ENCODE data around the gene KRT13. TPM values are rescaled to one million over a fixed set of nuclear protein-coding genes. Genes with fewer than 3 reads are reported as not detected.

The KRT13 gene
- polyA plus RNA-seq (2011; rRNA removed) (0.05 TPM in 1 of 2 replicates, not detected in the other), polyA minus RNA-seq (2011; rRNA and poly(A)+ RNA removed) (not detected in 2 replicates)

DNA sequence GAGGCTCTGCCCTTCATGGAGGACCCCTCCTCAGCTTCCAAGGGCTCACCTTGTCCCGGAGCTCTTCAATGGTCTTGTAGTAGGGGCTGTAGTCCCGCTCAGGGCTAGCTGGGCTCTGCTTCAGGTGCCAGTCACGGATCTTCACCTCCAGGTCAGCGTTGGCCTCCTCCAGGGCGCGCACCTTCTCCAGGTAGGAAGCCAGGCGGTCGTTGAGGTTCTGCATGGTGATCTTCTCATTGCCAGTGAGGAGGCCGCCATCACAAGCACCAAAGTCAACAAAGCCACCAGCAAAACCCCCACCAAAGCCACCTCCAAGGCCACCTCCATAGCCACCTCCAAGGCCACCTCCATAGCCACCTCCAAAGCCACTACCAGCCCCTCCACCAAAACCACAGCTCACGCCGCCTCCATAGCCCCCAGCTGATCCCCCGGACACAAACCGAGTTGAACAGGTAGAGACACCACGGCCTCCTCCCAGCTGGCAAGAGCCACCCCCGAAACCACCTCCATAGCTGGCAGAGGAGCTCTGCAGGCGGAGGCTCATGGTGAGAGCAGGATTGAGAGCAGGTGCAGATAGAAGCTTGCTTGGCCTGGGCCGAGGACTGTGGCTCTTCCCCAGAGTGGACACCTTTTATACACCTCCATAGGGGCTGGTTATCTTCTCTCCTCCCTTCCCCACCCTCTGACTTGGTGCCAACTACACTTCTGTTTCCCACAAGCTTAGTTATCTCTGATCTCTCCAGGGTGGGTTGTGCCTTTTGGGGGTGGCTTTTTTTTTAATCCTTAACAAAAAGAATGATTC lies at the start of gene KRT13:
TSS of gene KRT13 (minus strand) at position 606 of the 802 bp plus-strand sequence. CDS start at position 544, 62 bp downstream.
- no peak for TF ChIP-seq CTCF (IDR thresholded peaks at IDR 0.05; ENCODE audit: low read depth, low read length)
- ChIA-PET POLR2A (no interaction called here), CTCF (interaction anchor here (0.9 to 3.4 kb wide), 2 partner anchors 9 to 44 kb away, joined by 4 to 12 read pairs; no protein-coding TSS in a partner anchor)
- no peak within 1 kb of the TSS for H3K27ac ChIP-seq (ENCODE audit: low read depth, low read length)
- no peak within 1 kb of the TSS for H3K4me3 ChIP-seq (ENCODE audit: low read depth, low read length)
- no peak for DNase-seq (ENCODE audit: low read depth, low spot score)
- peaks cover 2% of the 10 kb centered on the region for H3K27me3 ChIP-seq (ENCODE audit: control insufficient read depth, insufficient read depth, low read length)
- no peaks in the 10 kb centered on the region for H3K9me3 ChIP-seq (ENCODE audit: control insufficient read depth, insufficient read depth, low read length)

- Histone ChIP-seq H3K27me3 (ENCODE audit: control insufficient read depth, insufficient read depth, low read length) (peaks cover 19% of the 10 kb centered on the region), H3K27ac (ENCODE audit: low read depth, low read length) (no peak overlapping the region), H3K9me3 (ENCODE audit: control insufficient read depth, insufficient read depth, low read length) (no peaks in the 10 kb centered on the region), H3K4me3 (ENCODE audit: low read depth, low read length) (no peak overlapping the region)
- no peak for DNase-seq (ENCODE audit: low read depth, low spot score)
- ChIA-PET POLR2A (no interaction called here), CTCF (interaction anchor here (1.2 to 9.3 kb wide), 3 partner anchors 19 to 110 kb away, joined by 3 to 251 read pairs (median 230); no protein-coding TSS in a partner anchor)
- TF ChIP-seq CTCF (IDR thresholded peaks at IDR 0.05; ENCODE audit: low read depth, low read length) = no peak
These were observed 48.7 kb upstream of the KRT13 start for GRCh38 chr17:41553987-41554680.

DNA sequence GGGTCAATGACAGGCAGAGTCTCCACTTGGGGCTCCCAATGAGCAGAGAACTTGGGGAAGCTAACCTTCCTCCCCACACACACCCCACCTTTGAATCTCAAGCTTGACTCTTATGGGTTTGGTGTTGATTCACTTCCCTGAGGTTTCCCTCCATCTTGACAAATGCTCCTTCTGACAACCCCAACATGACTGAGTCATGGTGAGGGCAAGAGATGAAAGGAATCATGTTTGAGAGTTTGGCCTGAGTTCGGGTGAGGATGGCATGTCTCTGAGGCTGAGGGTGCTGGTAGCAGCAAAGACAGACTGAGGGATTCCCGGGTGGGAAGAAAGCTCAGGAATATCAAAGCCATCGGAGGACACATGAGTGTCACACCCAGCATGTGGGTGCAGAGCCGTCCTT lies 47.8 kb upstream of the KRT13 start:
- Histone ChIP-seq H3K27ac (ENCODE audit: low read depth, low read length) (no peak overlapping the region), H3K9me3 (ENCODE audit: control insufficient read depth, insufficient read depth, low read length) (no peaks in the 10 kb centered on the region), H3K4me3 (ENCODE audit: low read depth, low read length) (no peak overlapping the region), H3K27me3 (ENCODE audit: control insufficient read depth, insufficient read depth, low read length) (peaks cover 16% of the 10 kb centered on the region)
- ChIA-PET CTCF (interaction anchor here (6.7 to 9.3 kb wide), 2 partner anchors 94 to 111 kb away, joined by 230 to 251 read pairs; no protein-coding TSS in a partner anchor), POLR2A (no interaction called here)
- no peak for DNase-seq (ENCODE audit: low read depth, low spot score)
- TF ChIP-seq CTCF (IDR thresholded peaks at IDR 0.05; ENCODE audit: low read depth, low read length) = no peak

DNA sequence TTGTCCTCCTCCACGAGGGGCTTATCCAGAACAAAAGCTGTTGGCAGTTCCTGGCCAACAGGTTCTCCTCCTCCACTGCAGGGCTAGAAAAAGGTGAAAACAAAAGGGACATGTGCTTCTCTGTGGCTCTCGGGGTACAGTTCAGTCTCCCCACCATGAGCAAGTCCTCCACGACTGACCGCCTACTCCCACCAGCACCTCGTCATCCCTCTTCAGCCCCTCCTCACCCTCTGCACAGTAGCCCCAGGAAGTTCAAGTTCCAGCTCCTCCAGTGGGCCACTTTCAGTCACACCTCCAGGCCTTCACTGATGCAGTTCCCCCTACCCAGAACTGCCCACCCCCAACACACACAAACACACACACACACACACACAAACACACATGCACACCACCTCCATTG lies 47.0 kb upstream of the KRT13 start:
- no peak for DNase-seq (ENCODE audit: low read depth, low spot score)
- Histone ChIP-seq H3K27me3 (ENCODE audit: control insufficient read depth, insufficient read depth, low read length) (peaks cover 10% of the 10 kb centered on the region), H3K9me3 (ENCODE audit: control insufficient read depth, insufficient read depth, low read length) (no peaks in the 10 kb centered on the region; the same call in 1 of the 2 replicates), H3K27ac (ENCODE audit: low read depth, low read length) (no peak overlapping the region), H3K4me3 (ENCODE audit: low read depth, low read length) (no peak overlapping the region)
- no peak for TF ChIP-seq CTCF (IDR thresholded peaks at IDR 0.05; ENCODE audit: low read depth, low read length)
- CTCF ChIA-PET = interaction anchor here (0.8 to 9.3 kb wide), 3 partner anchors 94 to 696 kb away, joined by 3 to 251 read pairs (median 230); no protein-coding TSS in a partner anchor
- POLR2A ChIA-PET = no interaction called here
